Thyroid gland (tissue), 4 donors: ENCODE results near the gene NXN. TPM values are rescaled to one million over a fixed set of nuclear protein-coding genes. Genes with fewer than 3 reads are reported as not detected.

Experiments used
- DNase-seq, 2 donors: peaks; one replicate each; pipeline ENCODE4 v3.0.0-alpha.2; 2019
- H3K27ac ChIP-seq, 3 donors: fragments of 200-600 bp; sonication (generic); 1 replicate in 2 of 3; 2 replicates in 1 of 3; pipeline ENCODE4 v1.5.1; 2016 to 2019; ENCODE audit warnings: mild to moderate bottlenecking in 1 of 3, moderate library complexity in 1 of 3
- H3K27me3 ChIP-seq: fragments of 200-600 bp; sonication (generic); one replicate; pipeline ENCODE4 v1.5.1; 2019
- H3K36me3 ChIP-seq, 2 donors: fragments of 200-600 bp; sonication (generic); one replicate each; pipeline ENCODE4 v1.5.1; 2016 to 2019
- H3K4me1 ChIP-seq, 2 donors: fragments of 200-600 bp; sonication (generic); one replicate each; pipeline ENCODE4 v1.5.1; 2017 to 2019
- H3K4me3 ChIP-seq, 3 donors: fragments of 200-600 bp; sonication (generic); replicated peaks in 1 of 3; 1 replicate in 2 of 3; 2 replicates in 1 of 3; pipeline ENCODE4 v1.5.1; 2016; ENCODE audit warnings: mild to moderate bottlenecking in 1 of 3
- H3K9me3 ChIP-seq: fragments of 200-600 bp; sonication (generic); one replicate; pipeline ENCODE4 v1.5.1; 2017
- CTCF ChIP-seq, 6 experiments: fragments of 200-600 bp in 3 of 6; fragments of 450-650 bp in 3 of 6; sonication (generic) in 3 of 6; IDR thresholded peaks; one replicate each; pipeline ENCODE4 v1.5.1; 2016 to 2019; ENCODE audit warnings: antibody characterized with exemption in 6 of 6, mild to moderate bottlenecking in 2 of 6, inconsistent platforms in 1 of 6, moderate library complexity in 1 of 6
- POLR2A ChIP-seq, 2 donors: fragments of 450-650 bp; IDR thresholded peaks; one replicate each; pipeline ENCODE4 v1.6.1; 2017; ENCODE audit warnings: antibody characterized with exemption in 2 of 2, mild to moderate bottlenecking in 2 of 2, moderate library complexity in 1 of 2
- WGBS, 2 donors: methylation state at CpG; one replicate each; pipeline ENCODE4 v1.1.5; 2017; 5-methylcytosine and 5-hydroxymethylcytosine counted together
- intact Hi-C: fragments of 100-400 bp; cut with DNase I; formaldehyde crosslinking; loops from one replicate; pipeline ENCODE4 v1.15.1; 2023
- total RNA-seq, 4 donors: library from RNA; depleted of rRNA; stranded (reverse); fragments of >200 nt; gene quantifications; one replicate each; pipeline ENCODE4 v1.2.3, GENCODE V29; 2016

NXN gene
- total RNA-seq, 4 donors from 2014 or later, result 14.5 to 18.3 (median 17.2) TPM

- WGBS, 2 donors, result 70 to 71% methylated on average over 5 to 12 of the region's 13 CpGs
These were observed 13.4 kb upstream of the NXN start for GRCh38 chr17:992933-993332.

GRCh38 chr17:988561-988960 is 9.0 kb upstream of the NXN start:
- no peak for TF ChIP-seq CTCF (IDR thresholded peaks at IDR 0.05)
- TF ChIP-seq POLR2A (IDR thresholded peaks at IDR 0.05), result no peak
- Histone ChIP-seq H3K4me1 (no peaks in the 10 kb centered on the region), H3K27me3 (no peaks in the 10 kb centered on the region), H3K27ac (no peak overlapping the region), H3K36me3 (no peaks in the 10 kb centered on the region), H3K4me3 (no peak overlapping the region), H3K9me3 (no peaks in the 10 kb centered on the region)
- DNase-seq, result no peak
- intact Hi-C loops, result no loop called here
- 90 to 91% methylated on average over 6 to 10 of the region's 11 CpGs for WGBS, 2 donors

More at GRCh38 chr17:992933-993332, 13.4 kb upstream of the NXN start:
- H3K27ac ChIP-seq, result no peak overlapping the region
- TF ChIP-seq CTCF (IDR thresholded peaks at IDR 0.05), result no peak
- TF ChIP-seq POLR2A (IDR thresholded peaks at IDR 0.05), result no peak
- DNase-seq, result no peak
- H3K36me3 ChIP-seq, result no peaks in the 10 kb centered on the region
- H3K4me3 ChIP-seq, result no peak overlapping the region
- intact Hi-C loops, result no loop called here
- peaks cover 5 to 6% of the 10 kb centered on the region in 2 donors for H3K4me1 ChIP-seq
- no peaks in the 10 kb centered on the region for H3K9me3 ChIP-seq
- H3K27me3 ChIP-seq, result no peaks in the 10 kb centered on the region

GRCh38 chr17:987931-988330 is 8.4 kb upstream of the NXN start:
- DNase-seq, result no peak
- Histone ChIP-seq H3K9me3 (no peaks in the 10 kb centered on the region), H3K36me3 (no peaks in the 10 kb centered on the region), H3K4me1 (no peaks in the 10 kb centered on the region), H3K27me3 (no peaks in the 10 kb centered on the region), H3K4me3 (no peak overlapping the region), H3K27ac (no peak overlapping the region)
- intact Hi-C loops, result no loop called here
- TF ChIP-seq POLR2A (IDR thresholded peaks at IDR 0.05) (no peak), CTCF (IDR thresholded peaks at IDR 0.05) (no peak)
- 94 to 95% methylated on average over 15 of the region's 15 CpGs for WGBS, 2 donors

- Histone ChIP-seq H3K36me3 (no peaks in the 10 kb centered on the region), H3K27me3 (no peaks in the 10 kb centered on the region), H3K4me1 (no peaks in the 10 kb centered on the region), H3K4me3 (no peak overlapping the region), H3K27ac (no peak overlapping the region), H3K9me3 (no peaks in the 10 kb centered on the region)
- 87 to 93% methylated on average over 6 of the region's 6 CpGs for WGBS, 2 donors
- intact Hi-C loops, result no loop called here
- no peak for TF ChIP-seq CTCF (IDR thresholded peaks at IDR 0.05)
- TF ChIP-seq POLR2A (IDR thresholded peaks at IDR 0.05), result no peak
- no peak for DNase-seq
These were observed 6.8 kb upstream of the NXN start for GRCh38 chr17:986322-986929.

- intact Hi-C loops, result no loop called here
- TF ChIP-seq CTCF (IDR thresholded peaks at IDR 0.05), result no peak
- TF ChIP-seq POLR2A (IDR thresholded peaks at IDR 0.05), result no peak
These were observed 4.3 kb upstream of the NXN start for GRCh38 chr17:983921-984320.

More at GRCh38 chr17:983921-984320, 4.3 kb upstream of the NXN start:
- peaks cover 13 to 15% of the 10 kb centered on the region in 2 donors for H3K4me1 ChIP-seq
- 82 to 84% methylated on average over 3 of the region's 3 CpGs for WGBS, 2 donors
- H3K9me3 ChIP-seq, result no peaks in the 10 kb centered on the region
- H3K27ac ChIP-seq, result no peak overlapping the region
- H3K36me3 ChIP-seq, result no peaks in the 10 kb centered on the region
- no peak for DNase-seq
- H3K4me3 ChIP-seq, result no peak overlapping the region
- no peaks in the 10 kb centered on the region for H3K27me3 ChIP-seq
